ENCODE data around the gene FRMD3. TPM values are rescaled to one million over a fixed set of nuclear protein-coding genes. Genes with fewer than 3 reads are reported as not detected.

Gene FRMD3
- polyA plus RNA-seq, 1 donor from 2014 or later = 13.0 TPM

DNA sequence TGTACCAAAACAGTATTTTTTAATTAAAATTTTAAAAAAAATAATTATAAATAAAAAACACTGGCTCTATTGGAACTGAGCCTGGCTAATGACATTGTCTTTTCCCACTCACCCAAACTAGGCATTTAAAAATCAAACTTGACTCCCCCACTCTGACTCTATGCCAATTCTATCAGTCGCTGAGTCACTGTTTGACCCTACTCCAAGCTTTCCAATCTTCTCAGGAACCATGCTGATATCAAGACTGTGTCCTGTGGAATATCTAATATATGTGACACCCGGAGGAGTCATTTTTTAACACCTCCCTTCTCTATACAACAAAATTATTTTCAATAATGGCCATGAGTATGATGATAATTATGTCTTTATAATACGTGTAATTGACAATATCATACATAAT is 303.7 kb downstream of the FRMD3 start:
- no peak overlapping the region for H3K9ac ChIP-seq (ENCODE audit: low read length)
- no peaks in the 10 kb centered on the region for H3K79me2 ChIP-seq (replicated peaks; ENCODE audit: insufficient read depth, low read length)
- no peaks in the 10 kb centered on the region for H3K27me3 ChIP-seq (ENCODE audit: insufficient read depth, low read depth, low read length)
- H2AFZ ChIP-seq (ENCODE audit: low read depth, low read length) = no peak overlapping the region
- no peak overlapping the region for H3K4me3 ChIP-seq (ENCODE audit: low read length)
- H3K9me3 ChIP-seq (ENCODE audit: low read length) = no peaks in the 10 kb centered on the region
- no peaks in the 10 kb centered on the region for H4K20me1 ChIP-seq (ENCODE audit: insufficient read depth)
- H3K9me2 ChIP-seq (ENCODE audit: insufficient read depth, low read length) = no peaks in the 10 kb centered on the region
- H3K4me2 ChIP-seq (ENCODE audit: low read length) = no peak overlapping the region
- TF ChIP-seq MXI1 (conservative IDR thresholded peaks at IDR 0.05; ENCODE audit: poor library complexity, severe bottlenecking) (no peak), POLR2AphosphoS5 (IDR thresholded peaks at IDR 0.05) (no peak), SMC3 (conservative IDR thresholded peaks at IDR 0.05; ENCODE audit: poor library complexity) (no peak), TAF1 (IDR thresholded peaks at IDR 0.05; ENCODE audit: low read depth) (no peak), EZH2 (IDR thresholded peaks at IDR 0.05; ENCODE audit: borderline replicate concordance, insufficient read depth, low read length, poor library complexity, severe bottlenecking) (no peak)
- TF ChIP-seq, protein P1, sequence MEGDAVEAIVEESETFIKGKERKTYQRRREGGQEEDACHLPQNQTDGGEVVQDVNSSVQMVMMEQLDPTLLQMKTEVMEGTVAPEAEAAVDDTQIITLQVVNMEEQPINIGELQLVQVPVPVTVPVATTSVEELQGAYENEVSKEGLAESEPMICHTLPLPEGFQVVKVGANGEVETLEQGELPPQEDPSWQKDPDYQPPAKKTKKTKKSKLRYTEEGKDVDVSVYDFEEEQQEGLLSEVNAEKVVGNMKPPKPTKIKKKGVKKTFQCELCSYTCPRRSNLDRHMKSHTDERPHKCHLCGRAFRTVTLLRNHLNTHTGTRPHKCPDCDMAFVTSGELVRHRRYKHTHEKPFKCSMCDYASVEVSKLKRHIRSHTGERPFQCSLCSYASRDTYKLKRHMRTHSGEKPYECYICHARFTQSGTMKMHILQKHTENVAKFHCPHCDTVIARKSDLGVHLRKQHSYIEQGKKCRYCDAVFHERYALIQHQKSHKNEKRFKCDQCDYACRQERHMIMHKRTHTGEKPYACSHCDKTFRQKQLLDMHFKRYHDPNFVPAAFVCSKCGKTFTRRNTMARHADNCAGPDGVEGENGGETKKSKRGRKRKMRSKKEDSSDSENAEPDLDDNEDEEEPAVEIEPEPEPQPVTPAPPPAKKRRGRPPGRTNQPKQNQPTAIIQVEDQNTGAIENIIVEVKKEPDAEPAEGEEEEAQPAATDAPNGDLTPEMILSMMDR (IDR thresholded peaks at IDR 0.05; ENCODE audit: poor library complexity, severe bottlenecking) = no peak
- no peaks in the 10 kb centered on the region for H3K36me3 ChIP-seq (ENCODE audit: insufficient read depth, low read length)
- no peak overlapping the region for H3K27ac ChIP-seq (ENCODE audit: low read length)
- H3F3A ChIP-seq (ENCODE audit: insufficient read depth, low read length, poor library complexity, severe bottlenecking) = no peaks in the 10 kb centered on the region

DNA sequence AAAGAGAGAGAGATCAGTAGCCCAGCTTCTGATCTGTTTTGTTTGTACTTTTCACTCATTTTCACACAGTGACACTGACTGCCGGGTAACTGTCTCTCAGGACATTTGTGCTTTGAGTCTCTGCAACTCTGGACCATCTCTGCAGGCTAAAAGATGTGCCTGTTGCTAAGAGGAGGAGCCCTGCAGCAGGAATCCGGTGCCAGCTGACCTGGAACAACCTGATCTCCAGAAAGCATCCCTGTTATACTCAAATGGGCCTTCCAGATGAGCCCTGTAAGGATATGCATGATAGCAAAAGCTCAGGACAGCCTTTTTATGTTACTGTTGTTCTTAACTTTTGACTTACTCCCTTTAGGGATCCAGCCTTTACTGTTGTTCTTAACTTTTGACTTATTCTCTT is 304.6 kb downstream of the FRMD3 start:
- Histone ChIP-seq H3K4me3 (ENCODE audit: low read length) (no peak overlapping the region), H2AFZ (ENCODE audit: low read depth, low read length) (no peak overlapping the region), H3K36me3 (ENCODE audit: insufficient read depth, low read length) (no peaks in the 10 kb centered on the region), H3K9me3 (ENCODE audit: low read length) (no peaks in the 10 kb centered on the region), H3K79me2 (replicated peaks; ENCODE audit: insufficient read depth, low read length) (no peaks in the 10 kb centered on the region), H4K20me1 (ENCODE audit: insufficient read depth) (no peaks in the 10 kb centered on the region), H3K4me2 (ENCODE audit: low read length) (no peak overlapping the region), H3F3A (ENCODE audit: insufficient read depth, low read length, poor library complexity, severe bottlenecking) (no peaks in the 10 kb centered on the region), H3K9me2 (ENCODE audit: insufficient read depth, low read length) (no peaks in the 10 kb centered on the region), H3K9ac (ENCODE audit: low read length) (no peak overlapping the region), H3K27me3 (ENCODE audit: insufficient read depth, low read depth, low read length) (no peaks in the 10 kb centered on the region), H3K27ac (ENCODE audit: low read length) (no peak overlapping the region)
- TF ChIP-seq TAF1 (IDR thresholded peaks at IDR 0.05; ENCODE audit: low read depth) (no peak), SMC3 (conservative IDR thresholded peaks at IDR 0.05; ENCODE audit: poor library complexity) (no peak), EZH2 (IDR thresholded peaks at IDR 0.05; ENCODE audit: borderline replicate concordance, insufficient read depth, low read length, poor library complexity, severe bottlenecking) (no peak), POLR2AphosphoS5 (IDR thresholded peaks at IDR 0.05) (no peak)
- TF ChIP-seq, protein P2, sequence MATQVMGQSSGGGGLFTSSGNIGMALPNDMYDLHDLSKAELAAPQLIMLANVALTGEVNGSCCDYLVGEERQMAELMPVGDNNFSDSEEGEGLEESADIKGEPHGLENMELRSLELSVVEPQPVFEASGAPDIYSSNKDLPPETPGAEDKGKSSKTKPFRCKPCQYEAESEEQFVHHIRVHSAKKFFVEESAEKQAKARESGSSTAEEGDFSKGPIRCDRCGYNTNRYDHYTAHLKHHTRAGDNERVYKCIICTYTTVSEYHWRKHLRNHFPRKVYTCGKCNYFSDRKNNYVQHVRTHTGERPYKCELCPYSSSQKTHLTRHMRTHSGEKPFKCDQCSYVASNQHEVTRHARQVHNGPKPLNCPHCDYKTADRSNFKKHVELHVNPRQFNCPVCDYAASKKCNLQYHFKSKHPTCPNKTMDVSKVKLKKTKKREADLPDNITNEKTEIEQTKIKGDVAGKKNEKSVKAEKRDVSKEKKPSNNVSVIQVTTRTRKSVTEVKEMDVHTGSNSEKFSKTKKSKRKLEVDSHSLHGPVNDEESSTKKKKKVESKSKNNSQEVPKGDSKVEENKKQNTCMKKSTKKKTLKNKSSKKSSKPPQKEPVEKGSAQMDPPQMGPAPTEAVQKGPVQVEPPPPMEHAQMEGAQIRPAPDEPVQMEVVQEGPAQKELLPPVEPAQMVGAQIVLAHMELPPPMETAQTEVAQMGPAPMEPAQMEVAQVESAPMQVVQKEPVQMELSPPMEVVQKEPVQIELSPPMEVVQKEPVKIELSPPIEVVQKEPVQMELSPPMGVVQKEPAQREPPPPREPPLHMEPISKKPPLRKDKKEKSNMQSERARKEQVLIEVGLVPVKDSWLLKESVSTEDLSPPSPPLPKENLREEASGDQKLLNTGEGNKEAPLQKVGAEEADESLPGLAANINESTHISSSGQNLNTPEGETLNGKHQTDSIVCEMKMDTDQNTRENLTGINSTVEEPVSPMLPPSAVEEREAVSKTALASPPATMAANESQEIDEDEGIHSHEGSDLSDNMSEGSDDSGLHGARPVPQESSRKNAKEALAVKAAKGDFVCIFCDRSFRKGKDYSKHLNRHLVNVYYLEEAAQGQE (IDR thresholded peaks at IDR 0.05; ENCODE audit: borderline replicate concordance) = no peak

DNA sequence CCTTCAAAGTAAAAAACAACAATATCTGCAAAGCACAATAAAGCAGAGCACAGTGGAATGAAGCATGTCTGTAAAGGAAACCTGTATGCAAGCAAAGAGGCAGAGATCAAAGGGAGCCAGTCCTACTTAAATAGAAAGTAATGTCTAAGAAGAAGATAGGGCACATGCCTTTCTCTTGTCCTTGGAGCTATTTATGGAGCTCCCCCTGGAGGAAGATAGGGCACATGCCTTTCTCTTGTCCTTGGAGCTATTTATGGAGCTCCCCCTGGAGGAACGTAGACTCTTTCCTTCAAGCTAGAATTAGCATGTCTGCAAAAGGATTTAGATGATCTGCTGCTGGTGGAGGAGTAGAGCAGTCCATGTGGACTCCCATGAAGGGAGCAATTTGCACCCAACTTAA is 307.2 kb downstream of the FRMD3 start:
- H3K9me2 ChIP-seq (ENCODE audit: insufficient read depth, low read length) = no peaks in the 10 kb centered on the region
- TF ChIP-seq TAF1 (IDR thresholded peaks at IDR 0.05; ENCODE audit: low read depth) (no peak), RAD21 (conservative IDR thresholded peaks at IDR 0.05) (no peak), EZH2 (IDR thresholded peaks at IDR 0.05; ENCODE audit: borderline replicate concordance, insufficient read depth, low read length, poor library complexity, severe bottlenecking) (no peak), MXI1 (conservative IDR thresholded peaks at IDR 0.05; ENCODE audit: poor library complexity, severe bottlenecking) (no peak)
- TF ChIP-seq, protein P2 (IDR thresholded peaks at IDR 0.05; ENCODE audit: borderline replicate concordance) = no peak
- no peak overlapping the region for H3K9ac ChIP-seq (ENCODE audit: low read length)
- H3K4me2 ChIP-seq (ENCODE audit: low read length) = no peak overlapping the region
- H3K9me3 ChIP-seq (ENCODE audit: low read length) = no peaks in the 10 kb centered on the region
- H3K4me3 ChIP-seq (ENCODE audit: low read length) = no peak overlapping the region
- H3K36me3 ChIP-seq (ENCODE audit: insufficient read depth, low read length) = no peaks in the 10 kb centered on the region
- H3F3A ChIP-seq (ENCODE audit: insufficient read depth, low read length, poor library complexity, severe bottlenecking) = no peaks in the 10 kb centered on the region
- no peaks in the 10 kb centered on the region for H3K79me2 ChIP-seq (replicated peaks; ENCODE audit: insufficient read depth, low read length)
- no peaks in the 10 kb centered on the region for H4K20me1 ChIP-seq (ENCODE audit: insufficient read depth)
- no peak overlapping the region for H2AFZ ChIP-seq (ENCODE audit: low read depth, low read length)
- H3K27ac ChIP-seq (ENCODE audit: low read length) = no peak overlapping the region
- H3K27me3 ChIP-seq (ENCODE audit: insufficient read depth, low read depth, low read length) = no peaks in the 10 kb centered on the region

Data from neural cell (in vitro differentiated cells).